ENCODE results near the gene CAMK1D. TPM values are rescaled to one million over a fixed set of nuclear protein-coding genes. Genes with fewer than 3 reads are reported as not detected.

The CAMK1D gene
- total and polyA plus RNA-seq, 3 donors from 2014 or later: 10.0 to 14.5 (median 14.0) TPM

- H3K27ac ChIP-seq: no peak overlapping the region
- no peaks in the 10 kb centered on the region for H3K9me3 ChIP-seq
- intact Hi-C loops (cut with DNase I; ENCODE audit: low total_unique reads): no loop called here
- no peaks in the 10 kb centered on the region for H3K4me1 ChIP-seq
- no peaks in the 10 kb centered on the region for H3K36me3 ChIP-seq (ENCODE audit: low read depth, missing control alignments)
- no peak overlapping the region for H3K4me3 ChIP-seq
- WGBS, 2 donors: 93 to 95% methylated on average over 5 to 7 of the region's 7 CpGs
- no peaks in the 10 kb centered on the region for H3K27me3 ChIP-seq
- no peak for DNase-seq
- TF ChIP-seq CTCF (IDR thresholded peaks at IDR 0.05) (no peak), POLR2A (IDR thresholded peaks at IDR 0.05) (no peak)
Measured at GRCh38 chr10:12340371-12340770, 9.0 kb upstream of the CAMK1D start.

GRCh38 chr10:12340937-12341336 lies 8.4 kb upstream of the CAMK1D start:
- intact Hi-C loops (cut with DNase I; ENCODE audit: low total_unique reads): no loop called here
- no peak for DNase-seq
- H3K4me1 ChIP-seq: no peaks in the 10 kb centered on the region
- H3K27ac ChIP-seq: no peak overlapping the region
- 79 to 84% methylated on average over 6 of the region's 6 CpGs for WGBS, 2 donors
- H3K27me3 ChIP-seq: no peaks in the 10 kb centered on the region
- H3K36me3 ChIP-seq (ENCODE audit: low read depth, missing control alignments): no peaks in the 10 kb centered on the region
- TF ChIP-seq CTCF (IDR thresholded peaks at IDR 0.05) (no peak), POLR2A (IDR thresholded peaks at IDR 0.05) (no peak)
- no peaks in the 10 kb centered on the region for H3K9me3 ChIP-seq
- H3K4me3 ChIP-seq: no peak overlapping the region

- intact Hi-C loops (cut with DNase I; ENCODE audit: low total_unique reads): no loop called here
- Histone ChIP-seq H3K27me3 (no peaks in the 10 kb centered on the region), H3K4me1 (no peaks in the 10 kb centered on the region), H3K36me3 (ENCODE audit: low read depth, missing control alignments) (no peaks in the 10 kb centered on the region), H3K4me3 (no peak overlapping the region), H3K27ac (no peak overlapping the region), H3K9me3 (no peaks in the 10 kb centered on the region)
- TF ChIP-seq CTCF (IDR thresholded peaks at IDR 0.05) (no peak), POLR2A (IDR thresholded peaks at IDR 0.05) (no peak)
- WGBS, 2 donors: 84 to 85% methylated on average over 6 of the region's 6 CpGs
- DNase-seq: no peak
Measured at GRCh38 chr10:12341526-12341925, 7.8 kb upstream of the CAMK1D start.

GRCh38 chr10:12344375-12345110 lies 4.8 kb upstream of the CAMK1D start:
- WGBS, 2 donors: 74 to 77% methylated on average over 3 of the region's 3 CpGs
- no peaks in the 10 kb centered on the region for H3K4me1 ChIP-seq
- H3K27ac ChIP-seq: no peak overlapping the region
- no peak for DNase-seq
- intact Hi-C loops (cut with DNase I; ENCODE audit: low total_unique reads): no loop called here
- H3K27me3 ChIP-seq: no peaks in the 10 kb centered on the region
- no peak overlapping the region for H3K4me3 ChIP-seq
- TF ChIP-seq CTCF (IDR thresholded peaks at IDR 0.05): no peak
- no peaks in the 10 kb centered on the region for H3K9me3 ChIP-seq
- no peaks in the 10 kb centered on the region for H3K36me3 ChIP-seq (ENCODE audit: low read depth, missing control alignments)

GRCh38 chr10:12346707-12347106 lies 2.6 kb upstream of the CAMK1D start:
- Histone ChIP-seq H3K4me3 (no peak overlapping the region), H3K9me3 (no peaks in the 10 kb centered on the region), H3K36me3 (ENCODE audit: low read depth, missing control alignments) (no peaks in the 10 kb centered on the region), H3K27me3 (no peaks in the 10 kb centered on the region), H3K4me1 (peaks cover 7% of the 10 kb centered on the region), H3K27ac (no peak overlapping the region)
- intact Hi-C loops (cut with DNase I; ENCODE audit: low total_unique reads): no loop called here
- no peak for TF ChIP-seq CTCF (IDR thresholded peaks at IDR 0.05)
- no peak for TF ChIP-seq POLR2A (IDR thresholded peaks at IDR 0.05)
- WGBS, 2 donors: 86 to 95% methylated on average over 10 of the region's 10 CpGs
- DNase-seq: no peak

Data from testis (tissue), 3 donors.